Esophagus squamous epithelium (tissue), 5 donors: ENCODE measurements around the gene DPH7. TPM values are rescaled to one million over a fixed set of nuclear protein-coding genes. Genes with fewer than 3 reads are reported as not detected.

Experiments used
- DNase-seq: peaks from one replicate; lab custom pipeline; 2025; lab: John Stamatoyannopoulos, UW
- H3K27ac ChIP-seq, 4 donors: fragments of 200-600 bp; sonication (generic); one replicate each; pipeline ENCODE4 v1.5.1; 2016 to 2019; ENCODE audit warnings: mild to moderate bottlenecking in 1 of 4
- H3K27me3 ChIP-seq, 4 donors: fragments of 200-600 bp; sonication (generic); 1 replicate in 3 of 4; 2 replicates in 1 of 4; pipeline versions ENCODE4 v1.5.1 to v1.6.0; 2017 to 2021; ENCODE audit warnings: antibody characterized with exemption in 1 of 4
- H3K36me3 ChIP-seq, 3 donors: fragments of 200-600 bp; sonication (generic); one replicate each; pipeline ENCODE4 v1.5.1; 2016 to 2019
- H3K4me1 ChIP-seq, 3 donors: fragments of 200-600 bp; sonication (generic); one replicate each; pipeline ENCODE4 v1.5.1; 2017 to 2019
- H3K4me3 ChIP-seq, 4 donors: fragments of 200-600 bp; sonication (generic); 1 replicate in 3 of 4; 2 replicates in 1 of 4; pipeline ENCODE4 v1.5.1; 2016 to 2019; ENCODE audit warnings: mild to moderate bottlenecking in 2 of 4, moderate library complexity in 1 of 4
- H3K9me3 ChIP-seq, 3 donors: fragments of 200-600 bp; sonication (generic); one replicate each; pipeline ENCODE4 v1.5.1; 2016 to 2019
- POLR2A ChIP-seq, 4 donors: fragments of 450-650 bp; IDR thresholded peaks; one replicate each; pipeline ENCODE4 v1.6.1; 2017; ENCODE audit warnings: antibody characterized with exemption in 4 of 4, mild to moderate bottlenecking in 4 of 4, moderate library complexity in 3 of 4
- WGBS, 2 donors: methylation state at CpG; one replicate each; pipeline ENCODE4 v1.1.5; 2018; 5-methylcytosine and 5-hydroxymethylcytosine counted together
- intact Hi-C: fragments of 100-400 bp; cut with DNase I; formaldehyde crosslinking; loops from one replicate; pipeline ENCODE4 v1.15.0; 2022
- total RNA-seq, 4 donors: library from RNA; depleted of rRNA; stranded (reverse); fragments of >200 nt; gene quantifications; one replicate each; pipeline ENCODE4 v1.1.0, GENCODE V29; 2016
- TF ChIP-seq, protein P1 (sequence below), 6 experiments: fragments of 450-650 bp in 4 of 6; fragments of 200-600 bp in 2 of 6; sonication (generic) in 2 of 6; IDR thresholded peaks; one replicate each; pipeline ENCODE4 v1.5.1; 2016 to 2019; ENCODE audit warnings: antibody characterized with exemption in 6 of 6, mild to moderate bottlenecking in 4 of 6, moderate library complexity in 4 of 6
- donor health status: DM: yes; HTN: yes; CAD: no.

The DPH7 gene
- total RNA-seq, 4 donors from 2014 or later, result 13.4 to 32.2 (median 21.7) TPM

DNA sequence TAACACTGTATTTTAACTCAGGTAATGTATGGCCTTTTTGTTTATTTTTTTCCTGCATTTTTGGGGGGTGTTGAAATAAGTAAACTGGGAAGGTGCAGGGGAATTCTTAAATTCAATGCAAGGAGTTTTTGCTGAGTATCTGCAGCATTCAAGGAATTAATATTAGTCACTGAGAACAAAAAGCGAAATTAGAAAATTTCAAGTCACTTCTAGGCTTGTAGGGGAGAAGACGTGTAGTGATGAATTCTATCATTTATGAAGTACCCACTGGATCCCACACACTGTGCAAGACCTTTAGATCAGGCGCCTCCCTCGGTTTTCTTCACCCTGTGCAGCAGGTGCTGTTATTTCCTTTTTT lies 41.3 kb upstream of the DPH7 start:
- no peak for TF ChIP-seq POLR2A (IDR thresholded peaks at IDR 0.05)
- TF ChIP-seq, protein P1, sequence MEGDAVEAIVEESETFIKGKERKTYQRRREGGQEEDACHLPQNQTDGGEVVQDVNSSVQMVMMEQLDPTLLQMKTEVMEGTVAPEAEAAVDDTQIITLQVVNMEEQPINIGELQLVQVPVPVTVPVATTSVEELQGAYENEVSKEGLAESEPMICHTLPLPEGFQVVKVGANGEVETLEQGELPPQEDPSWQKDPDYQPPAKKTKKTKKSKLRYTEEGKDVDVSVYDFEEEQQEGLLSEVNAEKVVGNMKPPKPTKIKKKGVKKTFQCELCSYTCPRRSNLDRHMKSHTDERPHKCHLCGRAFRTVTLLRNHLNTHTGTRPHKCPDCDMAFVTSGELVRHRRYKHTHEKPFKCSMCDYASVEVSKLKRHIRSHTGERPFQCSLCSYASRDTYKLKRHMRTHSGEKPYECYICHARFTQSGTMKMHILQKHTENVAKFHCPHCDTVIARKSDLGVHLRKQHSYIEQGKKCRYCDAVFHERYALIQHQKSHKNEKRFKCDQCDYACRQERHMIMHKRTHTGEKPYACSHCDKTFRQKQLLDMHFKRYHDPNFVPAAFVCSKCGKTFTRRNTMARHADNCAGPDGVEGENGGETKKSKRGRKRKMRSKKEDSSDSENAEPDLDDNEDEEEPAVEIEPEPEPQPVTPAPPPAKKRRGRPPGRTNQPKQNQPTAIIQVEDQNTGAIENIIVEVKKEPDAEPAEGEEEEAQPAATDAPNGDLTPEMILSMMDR (IDR thresholded peaks at IDR 0.05), result no peak
- H3K36me3 ChIP-seq, result peaks cover 7 to 38% (median 8%) of the 10 kb centered on the region in 3 donors
- H3K27me3 ChIP-seq, result no peaks in the 10 kb centered on the region
- no peaks in the 10 kb centered on the region for H3K9me3 ChIP-seq
- 30 to 46% methylated on average over 4 of the region's 4 CpGs for WGBS, 2 donors
- peak overlapping the region; percentile 88 to 94 (median 92) for H3K27ac ChIP-seq
- intact Hi-C loops, result no loop called here
- H3K4me1 ChIP-seq, result peaks cover 27 to 69% (median 38%) of the 10 kb centered on the region in 3 donors
- H3K4me3 ChIP-seq, result peak overlapping the region; percentile 60 to 92 (median 72)
- DNase-seq, result no peak

DNA sequence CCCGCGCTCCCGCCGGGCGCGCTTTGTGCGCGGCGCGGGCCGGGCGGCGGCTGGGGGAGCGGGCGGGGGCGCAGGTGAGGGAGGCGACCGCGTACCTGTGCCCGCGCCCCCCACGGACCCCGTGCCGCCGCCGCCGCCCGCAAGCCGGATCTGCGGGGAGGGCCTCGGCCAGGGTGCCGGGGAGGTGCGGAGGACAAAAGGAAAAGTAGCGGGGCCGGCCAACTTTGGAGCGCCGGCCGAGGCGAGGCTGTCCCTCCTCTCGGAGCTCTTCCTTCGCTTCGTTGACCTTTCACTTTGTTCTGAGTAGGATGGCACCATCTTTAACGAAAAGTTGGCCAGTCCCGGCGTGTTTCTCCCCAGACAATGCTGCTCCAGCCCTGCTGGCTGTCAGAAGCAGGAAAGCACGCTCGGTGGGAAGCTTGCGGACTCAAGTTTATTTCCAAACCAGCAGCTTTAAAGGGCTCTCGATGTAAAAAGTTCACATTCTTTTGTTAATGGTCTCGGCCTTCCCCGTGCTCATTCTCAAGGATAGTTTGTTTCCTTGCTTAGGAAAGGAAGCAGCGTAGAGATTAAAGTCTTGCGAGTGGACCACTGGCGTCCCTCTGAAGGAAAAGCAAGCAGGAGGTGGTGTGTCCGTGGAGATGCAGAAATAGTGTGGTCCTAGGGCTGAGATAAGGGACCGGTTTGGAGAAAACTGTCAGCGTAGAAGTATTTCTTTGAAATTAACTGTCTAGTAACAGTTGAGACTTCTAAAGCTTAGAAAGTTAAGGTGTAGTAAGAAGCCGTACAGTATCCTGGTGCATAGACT lies 40.7 kb upstream of the DPH7 start:
- H3K27me3 ChIP-seq, result no peaks in the 10 kb centered on the region
- no peak for DNase-seq
- H3K4me3 ChIP-seq, result peak overlapping the region; percentile 60 to 92 (median 72)
- TF ChIP-seq POLR2A (IDR thresholded peaks at IDR 0.05), result no peak
- TF ChIP-seq, protein P1 (IDR thresholded peaks at IDR 0.05), result no peak
- peak overlapping the region; percentile 88 to 94 (median 92) for H3K27ac ChIP-seq
- peaks cover 27 to 73% (median 38%) of the 10 kb centered on the region in 3 donors for H3K4me1 ChIP-seq
- intact Hi-C loops, result no loop called here
- no peaks in the 10 kb centered on the region for H3K9me3 ChIP-seq
- WGBS, 2 donors, result 0 to 1% methylated on average over 25 of the region's 58 CpGs
- peaks cover 13 to 42% (median 13%) of the 10 kb centered on the region in 3 donors for H3K36me3 ChIP-seq

DNA sequence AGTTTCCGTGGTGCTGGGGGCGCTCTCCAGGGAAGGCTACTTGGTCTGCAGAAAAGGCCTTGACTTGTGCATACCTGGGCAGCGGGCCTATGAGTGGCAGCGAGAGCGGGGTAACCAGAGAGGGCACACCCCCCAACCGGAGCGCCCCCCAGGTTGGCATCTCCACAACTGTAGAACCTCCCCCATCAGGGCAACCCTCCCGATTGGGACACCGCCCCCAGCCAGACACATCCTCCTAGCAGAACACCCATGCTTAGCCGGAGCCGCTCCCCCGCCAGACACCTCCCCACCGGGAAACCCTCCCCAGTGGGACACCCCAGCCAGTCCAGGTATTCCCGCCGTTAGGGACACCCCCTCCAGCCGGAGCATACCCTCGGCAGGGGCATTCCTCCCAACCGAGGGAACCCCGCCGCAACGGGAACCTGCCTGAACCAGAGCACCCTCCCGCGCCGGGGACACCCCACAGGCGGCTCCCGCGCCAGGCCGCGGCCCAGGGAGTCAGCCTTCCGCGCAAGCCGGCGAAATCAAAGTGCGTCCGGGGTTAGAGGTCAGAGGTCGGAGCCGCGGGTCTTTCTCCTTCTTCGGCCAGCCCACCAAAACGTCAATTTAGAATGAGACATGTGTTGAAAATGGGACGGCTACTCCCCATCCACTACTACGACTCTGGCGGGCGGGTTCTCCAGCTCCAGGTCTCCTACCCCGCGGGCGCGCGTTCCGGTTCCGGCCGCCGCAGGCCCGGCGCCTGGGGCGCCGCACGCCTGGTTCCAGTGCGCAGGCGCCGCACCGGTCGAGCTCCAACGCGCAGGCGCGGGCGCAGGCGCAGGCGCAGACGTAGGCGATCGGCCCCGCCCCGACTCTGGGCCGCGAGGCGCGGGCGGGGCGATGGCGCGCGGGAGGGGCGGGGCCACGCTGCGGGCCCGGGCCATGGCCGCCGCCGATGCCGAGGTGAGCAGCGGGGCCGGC lies 39.7 kb upstream of the DPH7 start, which contains the start of gene EHMT1:
TSS of gene EHMT1 (plus strand) at position 901 of the 963 bp plus-strand sequence. CDS start at position 925, 24 bp downstream.
- H3K27ac ChIP-seq, result peak within 1 kb of the TSS; percentile 93 to 97 (median 94)
- H3K36me3 ChIP-seq, result peaks cover 19 to 42% (median 24%) of the 10 kb centered on the region in 3 donors
- TF ChIP-seq POLR2A (IDR thresholded peaks at IDR 0.05), result peak in 3 of 4 donors; percentile 30 to 80 (median 53)
- TF ChIP-seq, protein P1 (IDR thresholded peaks at IDR 0.05), result peak in 1 of 6 experiments; percentile 20
- no peaks in the 10 kb centered on the region for H3K27me3 ChIP-seq
- no peaks in the 10 kb centered on the region for H3K9me3 ChIP-seq
- peaks cover 27 to 79% (median 41%) of the 10 kb centered on the region in 3 donors for H3K4me1 ChIP-seq
- no peak for DNase-seq
- WGBS, 2 donors, result 1 to 2% methylated on average over 9 to 26 of the region's 94 CpGs
- intact Hi-C loops, result no loop called here
- peak within 1 kb of the TSS; percentile 67 to 98 (median 86) for H3K4me3 ChIP-seq

DNA sequence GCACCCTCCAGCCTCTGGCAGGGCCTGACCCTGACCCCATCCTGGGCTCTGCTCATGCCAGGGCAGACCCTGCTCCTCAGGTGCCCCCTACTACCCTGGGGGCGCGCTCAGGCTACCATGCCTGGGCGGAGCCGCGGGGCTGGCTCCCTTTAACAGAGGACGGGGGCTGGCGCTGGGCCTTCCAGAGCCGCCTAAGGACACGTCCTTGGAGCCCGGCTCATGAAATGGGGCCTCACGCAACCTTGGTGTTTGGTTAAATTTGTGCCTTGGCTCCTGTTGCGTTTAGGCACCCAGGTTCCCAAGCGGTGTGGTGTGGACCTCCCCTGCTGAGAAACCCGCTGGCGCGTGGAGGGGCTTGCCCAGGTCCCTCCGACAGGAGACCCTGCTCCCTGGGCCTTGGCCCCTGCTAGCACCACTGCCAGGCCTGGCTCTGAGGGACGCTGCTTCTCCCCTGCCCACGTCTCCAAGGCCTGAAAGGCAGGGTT lies 36.7 kb upstream of the DPH7 start:
- no peaks in the 10 kb centered on the region for H3K27me3 ChIP-seq
- WGBS, 2 donors, result 90% methylated on average over 2 of the region's 19 CpGs; no CpG with 5 or more reads in 1 of the 2 donors
- no peaks in the 10 kb centered on the region for H3K9me3 ChIP-seq
- peaks cover 19 to 43% (median 25%) of the 10 kb centered on the region in 3 donors for H3K36me3 ChIP-seq
- peaks cover 48 to 79% (median 49%) of the 10 kb centered on the region in 3 donors for H3K4me1 ChIP-seq
- peak overlapping the region in 2 of 4 donors; percentile 20 to 55 for H3K27ac ChIP-seq
- no peak for TF ChIP-seq POLR2A (IDR thresholded peaks at IDR 0.05)
- TF ChIP-seq, protein P1 (IDR thresholded peaks at IDR 0.05), result no peak
- H3K4me3 ChIP-seq, result no peak overlapping the region
- no peak for DNase-seq
- intact Hi-C loops, result no loop called here
